Activated gamma-delta T cell treated with anti-CD3 and anti-CD28 coated beads, Interleukin-2, amount 50 U/mL, for 16 hours (primary cell): ENCODE measurements around the gene SH2D5.

Source experiments
- DNase-seq: peaks from one replicate; pipeline ENCODE4 v3.0.0-alpha.2; 2020; ENCODE audit warnings: low read depth

Gene SH2D5

DNA sequence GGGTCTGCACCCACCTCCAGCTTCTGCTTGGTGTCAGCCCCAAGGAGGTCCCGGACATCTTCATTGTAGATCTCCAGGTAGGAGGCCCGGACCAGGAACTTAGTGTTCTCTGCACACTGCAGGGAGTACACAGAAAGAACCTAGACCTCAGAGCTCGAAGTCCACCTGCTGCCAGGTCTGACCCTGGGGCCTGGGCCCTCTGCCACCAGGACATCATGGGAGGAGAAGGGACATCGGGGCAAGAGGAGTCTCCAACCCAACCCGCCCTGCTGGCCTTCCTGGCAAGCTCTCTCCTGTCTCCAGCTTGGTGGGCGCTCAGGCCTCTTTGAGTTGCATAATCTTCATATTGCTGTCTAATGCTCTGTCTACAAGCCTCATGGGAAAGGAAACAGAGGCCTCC is 19.1 kb downstream of the SH2D5 start:
- no peak for DNase-seq

DNA sequence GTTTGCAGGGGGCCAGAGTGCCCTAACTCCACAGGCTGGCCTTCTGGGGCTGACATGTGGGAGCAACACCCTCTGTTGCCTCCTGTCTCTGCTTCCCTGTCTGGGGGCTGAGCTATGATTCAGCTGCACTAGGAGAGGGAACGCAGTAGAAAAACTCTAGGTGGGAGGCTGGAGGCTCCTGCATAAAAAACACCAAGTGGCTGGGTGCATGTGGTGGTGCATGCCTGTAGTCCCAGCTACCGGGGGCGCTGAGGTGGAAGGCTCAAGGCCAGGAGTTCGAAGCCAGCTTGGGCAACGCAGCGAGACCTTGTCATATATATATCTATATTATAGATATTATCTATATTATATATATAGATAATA is 20.3 kb downstream of the SH2D5 start:
- DNase-seq = no peak

DNA sequence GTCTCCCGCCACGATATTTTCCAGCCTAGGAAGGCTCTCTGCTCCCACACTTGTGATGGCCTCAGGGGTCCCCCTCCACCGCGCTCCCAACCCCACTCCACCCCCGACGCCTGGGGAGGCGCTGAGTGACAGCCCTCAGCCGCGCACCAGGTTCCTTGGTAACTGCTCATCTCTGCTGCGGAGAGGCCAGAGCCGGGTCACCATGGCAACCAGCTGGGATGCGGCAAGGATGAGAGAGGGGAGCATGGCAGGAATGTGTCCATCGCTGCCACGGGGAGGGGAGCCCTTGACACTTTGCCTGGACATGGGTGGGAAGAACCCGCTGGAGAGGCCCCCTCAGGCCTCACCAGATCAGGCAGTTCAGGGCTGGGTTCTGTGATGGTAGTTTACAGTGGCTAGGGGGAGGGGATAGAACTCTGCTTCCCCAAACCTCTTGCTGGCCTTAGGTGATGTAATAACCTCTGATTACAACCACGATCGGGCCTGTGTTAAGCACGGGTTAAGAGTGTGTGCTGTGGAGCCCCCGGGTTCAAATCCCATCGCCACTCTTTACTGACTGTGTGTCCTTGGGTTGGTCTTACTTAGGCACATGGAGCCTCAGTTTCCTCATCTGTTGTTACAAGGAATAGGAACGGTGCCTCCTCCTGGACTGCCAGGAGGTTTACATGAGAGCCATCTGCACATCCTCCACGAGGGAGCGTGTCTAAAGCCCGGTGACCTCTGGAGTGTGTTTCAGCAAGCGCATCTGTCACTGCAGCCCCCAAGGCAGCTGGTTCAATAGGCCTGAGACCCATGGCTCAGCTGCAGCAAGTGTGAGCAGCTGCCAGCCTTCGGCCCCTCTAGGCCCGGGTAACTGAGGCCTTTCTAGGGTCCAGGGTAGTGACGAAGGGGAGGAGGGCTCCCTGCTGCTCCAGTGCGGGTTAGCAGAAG is 21.0 kb downstream of the SH2D5 start:
- DNase-seq = no peak

DNA sequence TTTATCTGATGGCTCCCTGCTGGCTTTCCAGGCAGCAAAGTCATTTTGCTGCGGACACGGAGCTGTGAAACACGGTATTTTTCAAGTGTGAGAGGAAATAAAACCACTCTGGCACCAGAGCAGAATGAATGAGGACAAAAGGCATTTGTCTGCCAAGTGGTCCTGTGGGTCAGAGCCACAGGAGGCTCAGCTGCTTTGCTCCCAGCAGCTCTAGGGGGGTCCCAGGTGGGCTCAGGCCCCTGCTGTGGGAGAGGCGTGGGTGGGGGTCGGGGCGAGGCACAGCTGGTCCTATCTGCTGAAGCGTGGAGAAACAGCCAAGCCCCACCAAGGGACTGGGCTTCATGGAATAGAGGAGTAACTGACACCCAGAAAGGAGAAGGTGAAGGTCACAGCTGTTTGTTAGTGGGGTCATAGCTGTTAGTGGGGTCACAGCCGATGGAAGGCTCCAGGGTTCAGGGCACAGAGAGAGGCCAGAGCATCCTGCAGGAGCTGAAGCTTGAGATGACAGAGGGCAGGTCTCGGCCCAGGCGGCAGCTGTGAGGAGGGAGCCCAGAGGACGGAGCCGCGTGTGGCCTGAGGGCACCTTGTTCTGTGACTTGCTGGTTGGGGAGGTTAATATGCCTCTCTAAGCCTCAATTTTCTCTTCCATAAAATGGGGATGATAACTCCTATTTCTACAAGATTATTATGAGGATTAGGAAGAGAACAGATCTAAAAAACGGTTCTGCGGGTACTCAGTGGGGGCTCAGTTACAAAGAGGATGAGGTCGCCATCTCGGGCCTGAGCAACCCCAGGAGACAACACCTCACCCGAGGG is 21.8 kb downstream of the SH2D5 start:
- DNase-seq = no peak

DNA sequence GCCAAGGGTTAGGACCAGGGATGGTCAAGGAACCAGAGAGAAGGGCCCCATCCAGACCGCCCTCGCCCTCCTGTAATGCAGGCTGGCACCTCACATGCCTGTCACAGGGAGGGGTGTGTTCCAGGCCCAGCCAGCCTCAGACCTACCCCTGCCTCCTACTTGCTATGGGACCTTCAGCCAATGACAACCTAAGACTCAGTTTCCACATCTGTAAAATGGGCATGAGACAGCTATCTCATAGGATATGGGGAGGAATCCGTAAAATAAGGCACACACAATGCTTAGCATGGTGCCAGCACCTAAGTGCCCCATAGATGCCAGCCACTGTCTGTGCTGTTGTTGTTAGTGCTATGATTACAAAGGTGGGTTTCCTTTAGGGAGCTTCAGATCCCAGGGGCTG is 22.6 kb downstream of the SH2D5 start:
- DNase-seq = no peak

DNA sequence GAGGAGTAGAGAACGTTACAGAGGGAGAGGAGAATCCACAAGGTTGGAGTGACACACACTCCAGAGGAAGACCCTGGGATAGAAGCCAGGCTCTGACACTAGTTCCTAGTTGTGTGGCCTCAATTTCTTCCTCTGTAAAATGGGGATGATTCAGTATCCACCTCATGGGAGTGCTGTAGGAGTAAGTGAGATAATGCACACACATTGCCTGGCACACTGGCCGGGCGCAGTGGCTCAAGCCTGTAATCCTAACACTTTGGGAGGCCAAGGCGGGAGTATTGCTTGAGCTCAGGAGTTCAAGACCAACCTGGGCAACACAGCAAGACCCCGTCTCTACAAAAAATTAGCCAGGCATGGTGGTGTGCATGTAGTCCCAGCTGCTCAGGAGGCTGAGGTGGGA is 23.6 kb downstream of the SH2D5 start:
- no peak for DNase-seq

DNA sequence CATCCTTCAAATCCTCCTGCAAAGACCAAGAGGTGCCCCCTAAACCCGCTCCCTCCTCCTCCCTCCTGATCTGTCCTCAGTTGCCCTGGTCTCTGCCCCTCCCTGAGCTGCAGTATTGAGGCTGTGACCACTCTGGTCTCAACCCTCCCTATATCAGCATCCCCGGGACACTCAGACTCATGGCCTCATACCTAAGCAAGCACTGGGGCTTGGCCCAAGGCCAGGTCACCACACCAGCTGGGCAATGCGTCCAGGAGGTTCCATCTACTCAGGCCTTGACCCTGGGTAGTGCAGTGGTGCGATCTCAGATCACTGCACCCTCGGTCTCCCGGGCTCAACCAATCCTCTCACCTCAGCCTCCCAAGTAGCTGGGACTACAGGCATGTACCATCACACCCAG is 24.4 kb downstream of the SH2D5 start:
- DNase-seq = no peak

DNA sequence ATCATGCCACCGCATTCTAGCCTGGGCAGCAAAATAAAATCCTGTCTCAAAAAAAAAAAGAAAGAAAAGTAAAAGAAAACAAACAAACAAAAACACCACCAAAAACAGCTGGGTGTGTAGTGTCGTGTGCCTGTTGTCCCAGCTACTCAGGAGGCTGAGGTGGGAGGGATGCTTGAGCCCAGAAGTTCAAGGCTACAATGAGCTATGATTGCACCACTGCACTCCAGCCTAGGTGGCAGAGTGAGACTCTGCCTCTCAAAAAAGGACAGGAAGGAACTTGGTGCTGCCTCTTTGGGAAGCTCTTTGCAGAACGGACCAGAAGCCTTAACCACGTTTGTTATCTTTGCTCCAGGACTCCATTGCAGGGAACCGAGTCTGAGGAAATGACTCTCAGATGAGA is 25.7 kb downstream of the SH2D5 start:
- DNase-seq = no peak

DNA sequence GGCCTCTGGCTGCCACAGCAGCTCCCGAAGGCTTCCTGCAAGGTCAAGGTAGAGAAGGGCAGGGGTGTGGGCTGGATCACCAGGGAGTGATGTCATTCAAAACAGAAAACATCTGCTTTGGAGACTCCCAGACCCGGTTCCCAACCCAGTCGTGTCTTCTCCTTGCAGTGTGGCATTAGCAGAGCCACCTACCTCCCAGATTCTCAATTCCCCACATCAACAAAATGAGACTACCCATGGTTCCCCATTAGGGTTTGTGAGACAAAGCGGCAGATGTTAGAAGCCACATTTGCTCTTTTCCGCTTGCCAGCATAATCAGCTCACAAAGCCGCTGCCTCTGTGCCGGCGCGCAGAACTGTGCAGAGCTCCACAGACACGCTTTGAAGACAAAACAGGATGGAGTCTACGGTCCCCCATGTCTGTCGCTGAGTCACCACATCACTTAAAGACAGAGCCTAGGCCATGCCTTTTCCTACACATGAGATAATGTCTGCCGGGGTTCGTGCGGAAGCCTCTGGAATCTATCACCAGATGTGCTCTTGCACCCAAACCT is 27.2 kb downstream of the SH2D5 start:
- DNase-seq = no peak

DNA sequence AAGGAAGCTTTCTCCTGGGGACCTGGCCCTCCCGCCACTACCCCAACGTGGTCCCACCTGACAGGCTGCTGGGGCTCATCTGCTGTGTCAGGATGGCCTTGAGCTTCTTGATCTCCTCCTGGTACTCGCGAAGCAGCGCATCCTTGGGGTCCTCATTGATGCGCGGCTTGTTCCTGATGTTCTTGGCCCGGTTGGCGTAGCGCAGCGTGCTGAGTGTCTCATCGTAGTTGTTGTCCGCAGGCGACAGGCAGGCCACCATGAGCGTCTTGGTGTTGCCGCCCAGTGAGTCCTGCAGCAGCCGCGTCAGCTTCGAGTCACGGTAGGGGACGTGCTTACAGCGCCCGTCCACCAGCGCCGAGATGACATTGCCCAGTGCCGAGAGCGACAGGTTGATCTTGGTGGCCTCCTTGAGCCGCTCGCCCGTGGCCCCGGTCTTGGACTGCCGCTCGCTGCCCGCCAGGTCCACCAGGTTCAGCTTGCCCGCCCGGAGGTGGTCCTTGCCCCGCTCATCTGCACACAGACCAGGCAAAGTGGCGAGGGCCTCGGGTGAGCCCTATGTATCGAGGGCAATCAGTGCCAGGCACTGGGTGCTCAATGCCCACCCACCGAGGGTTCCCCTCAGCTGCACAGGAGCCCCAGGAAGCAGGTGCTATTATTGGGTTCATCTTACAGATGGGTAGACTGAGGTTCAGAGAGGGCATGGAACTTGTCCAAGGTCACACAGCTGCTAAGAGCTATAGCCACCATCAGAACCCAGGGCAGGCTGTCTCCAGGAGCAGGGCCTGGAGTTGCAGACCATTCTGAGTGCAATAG is 27.9 kb downstream of the SH2D5 start:
- no peak for DNase-seq

DNA sequence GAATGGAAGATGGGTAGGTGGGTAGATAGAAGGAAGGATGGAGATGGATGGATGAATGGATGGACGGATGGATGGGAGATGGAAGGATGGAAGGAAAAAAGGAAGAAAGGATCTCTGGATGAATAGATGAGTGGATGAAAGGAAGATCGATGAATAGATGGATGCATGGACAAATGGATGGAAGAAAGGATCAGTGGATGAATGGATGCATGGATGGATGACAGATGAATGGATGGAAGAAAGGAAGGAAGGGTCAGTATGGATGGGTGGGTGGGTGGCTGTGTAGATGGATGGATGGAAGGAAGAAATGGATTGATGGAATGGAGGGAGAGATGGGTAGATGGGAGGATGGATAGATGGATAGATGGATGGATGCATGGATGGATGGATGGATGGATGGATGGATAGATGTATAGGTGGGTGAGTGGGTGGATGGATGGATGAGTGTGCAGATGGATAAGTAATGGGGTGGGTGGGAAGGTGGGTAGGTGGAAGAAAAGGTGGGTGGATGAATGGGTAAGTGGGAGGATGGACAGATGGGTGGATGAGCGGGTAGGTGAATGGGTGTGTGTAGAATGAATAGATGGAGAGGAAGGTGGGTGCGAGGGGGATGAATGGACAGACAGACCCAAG is 29.3 kb downstream of the SH2D5 start:
- DNase-seq = no peak

DNA sequence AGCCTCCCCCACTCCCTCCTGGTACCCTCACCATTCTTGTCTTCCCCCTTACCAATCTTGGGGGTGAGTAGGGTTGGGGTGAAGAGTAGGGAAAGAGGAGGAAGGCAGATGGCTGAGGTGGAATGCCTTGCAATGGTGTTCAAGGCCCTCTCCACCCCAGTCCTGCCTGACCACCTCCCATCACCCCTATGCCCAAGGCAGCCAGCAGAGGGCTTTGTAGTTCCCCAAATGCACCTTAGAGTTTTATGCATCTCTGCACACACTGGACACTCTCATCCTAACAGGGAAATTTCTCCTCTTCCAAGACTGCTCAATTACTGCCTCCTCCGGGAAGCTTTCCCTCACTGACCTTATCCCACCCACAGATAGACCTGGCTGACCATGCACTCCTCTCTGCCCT is 30.1 kb downstream of the SH2D5 start:
- no peak for DNase-seq

DNA sequence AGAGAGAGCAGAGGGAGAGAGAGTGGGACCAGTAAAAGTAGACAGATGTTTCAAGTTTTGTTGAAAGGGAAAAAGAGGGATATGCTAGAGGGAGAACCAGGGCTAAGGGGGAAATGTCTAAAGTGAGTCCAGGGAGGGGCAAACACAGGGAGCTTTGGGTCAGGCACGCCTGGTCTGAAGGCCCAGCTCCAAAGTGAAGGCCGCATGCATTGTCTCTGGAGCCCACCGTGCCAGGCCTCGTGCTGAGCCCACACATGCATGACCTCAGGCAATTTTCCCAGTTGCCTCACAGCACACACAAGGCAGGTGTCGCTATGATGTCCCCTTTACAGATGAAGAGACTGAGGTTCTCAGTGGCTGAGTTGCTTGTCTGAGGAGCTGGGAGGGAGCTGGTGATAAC is 30.7 kb downstream of the SH2D5 start:
- no peak for DNase-seq

DNA sequence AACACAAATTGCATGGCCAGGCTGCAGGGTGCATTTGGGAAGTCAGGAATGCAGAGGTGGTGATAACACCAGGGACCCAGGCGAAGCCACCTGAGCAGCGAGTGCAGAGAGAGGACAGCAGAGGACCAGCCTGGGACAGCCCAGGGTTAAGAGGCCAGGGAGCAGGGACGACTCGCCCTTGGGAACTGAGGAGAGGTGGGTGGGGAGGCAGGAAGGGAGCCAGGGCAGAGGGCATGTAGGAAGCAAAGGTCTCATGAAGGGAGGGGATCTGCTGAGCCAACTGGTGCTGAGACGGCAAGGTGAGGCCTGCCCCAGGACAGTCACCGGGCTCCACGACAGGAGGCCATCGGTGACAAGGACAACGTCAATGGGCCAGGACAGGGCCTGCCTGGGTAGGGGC is 31.1 kb downstream of the SH2D5 start:
- DNase-seq = no peak

DNA sequence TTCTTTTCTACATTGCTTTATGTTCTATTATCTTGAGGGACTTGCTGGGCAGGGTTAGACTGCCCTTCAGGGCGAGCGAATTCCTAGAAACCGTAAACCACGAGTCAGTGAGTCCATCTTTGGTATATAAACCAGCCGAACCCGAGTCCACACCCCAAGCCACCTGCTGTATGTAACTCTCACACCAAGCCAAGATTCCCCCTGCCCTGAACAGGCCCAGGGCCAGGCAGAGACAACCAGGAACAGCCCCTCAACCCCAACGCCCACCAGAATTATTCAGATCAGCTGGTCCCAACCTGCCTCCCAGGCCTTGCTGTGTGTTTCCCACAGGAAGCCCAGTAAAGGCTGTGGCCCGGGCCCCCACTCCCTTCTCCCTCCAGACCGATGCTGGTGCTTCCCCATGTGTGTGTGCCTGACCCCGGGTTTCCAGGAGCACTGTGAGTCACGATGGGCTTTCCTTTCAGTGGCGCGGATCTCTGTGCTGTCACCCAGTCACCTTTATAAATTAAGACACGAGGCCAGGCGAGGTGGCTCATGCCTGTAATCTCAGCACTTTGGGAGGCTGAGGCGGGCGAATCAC is 31.8 kb downstream of the SH2D5 start:
- DNase-seq = no peak

DNA sequence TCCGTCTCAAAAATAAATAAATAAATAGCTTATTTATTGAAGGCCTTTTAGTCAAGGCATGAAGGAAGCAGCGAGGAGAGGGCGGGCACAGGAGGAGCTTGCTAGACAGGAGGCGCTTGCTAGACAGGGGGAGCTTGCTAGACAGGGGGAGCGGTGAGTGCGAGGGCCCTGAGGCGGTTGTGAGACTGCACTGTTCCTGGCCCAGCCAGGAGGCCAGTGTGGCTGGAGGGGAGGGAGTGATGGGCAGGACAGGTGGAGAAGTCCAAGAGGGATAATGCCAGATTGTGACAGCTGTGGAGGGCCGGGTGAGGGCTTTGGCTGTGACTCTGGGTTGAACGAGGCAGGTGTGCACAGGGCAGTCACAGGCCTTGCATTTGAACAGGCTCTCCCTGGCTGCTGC is 32.9 kb downstream of the SH2D5 start:
- DNase-seq = no peak

DNA sequence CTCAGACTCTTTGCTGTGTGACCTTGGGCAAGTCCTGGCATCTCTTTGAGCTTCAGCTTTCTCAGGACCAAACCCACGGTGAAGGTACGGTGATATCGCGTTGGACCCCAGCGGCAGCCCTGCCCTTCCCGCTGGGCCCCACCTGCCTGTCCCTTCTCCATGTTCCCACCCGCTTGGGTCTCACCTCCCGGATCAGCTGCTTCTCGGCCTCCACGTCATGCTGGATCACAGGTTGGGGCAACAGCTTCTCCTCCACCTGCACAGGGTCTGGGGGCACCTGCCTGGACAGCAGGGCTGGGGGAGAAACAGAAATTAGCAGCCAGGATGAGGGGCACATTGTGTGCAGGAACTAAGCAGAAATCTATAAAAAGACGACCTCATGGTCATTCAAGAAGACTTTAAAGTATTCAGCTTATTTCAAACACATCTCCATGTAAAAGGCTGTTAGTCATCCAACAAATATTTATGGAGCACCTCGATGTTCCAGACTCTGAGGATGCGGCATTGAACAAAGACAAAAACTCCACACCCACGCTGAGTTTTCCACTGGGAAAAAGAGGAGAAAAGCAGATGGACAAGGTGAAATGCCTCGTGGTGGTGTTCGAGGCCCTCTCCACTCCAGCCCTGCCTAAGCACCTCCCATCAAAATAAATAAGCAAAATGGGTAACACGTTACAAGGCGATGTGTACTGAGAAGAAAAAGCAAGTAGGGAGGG is 34.1 kb downstream of the SH2D5 start:
- DNase-seq = no peak

DNA sequence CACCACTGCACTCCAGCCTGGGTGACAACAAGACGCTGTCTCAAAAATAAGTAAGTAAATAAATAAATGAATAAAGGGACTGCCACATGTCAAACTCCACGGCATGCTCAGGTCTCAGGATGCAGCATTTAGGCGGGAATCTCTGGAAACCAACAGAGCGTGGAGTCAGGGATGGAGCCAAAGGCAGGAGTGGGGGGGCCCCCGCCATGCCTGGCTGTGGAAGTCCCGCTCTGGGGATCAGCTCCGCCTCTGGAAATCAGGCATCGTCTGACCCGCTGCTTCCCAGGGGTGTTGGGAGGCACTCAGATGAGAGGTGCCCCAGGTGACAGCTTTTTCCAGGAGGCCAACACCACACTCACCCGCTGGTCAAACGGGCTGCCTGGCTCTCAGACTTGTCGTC is 34.9 kb downstream of the SH2D5 start:
- DNase-seq = no peak

DNA sequence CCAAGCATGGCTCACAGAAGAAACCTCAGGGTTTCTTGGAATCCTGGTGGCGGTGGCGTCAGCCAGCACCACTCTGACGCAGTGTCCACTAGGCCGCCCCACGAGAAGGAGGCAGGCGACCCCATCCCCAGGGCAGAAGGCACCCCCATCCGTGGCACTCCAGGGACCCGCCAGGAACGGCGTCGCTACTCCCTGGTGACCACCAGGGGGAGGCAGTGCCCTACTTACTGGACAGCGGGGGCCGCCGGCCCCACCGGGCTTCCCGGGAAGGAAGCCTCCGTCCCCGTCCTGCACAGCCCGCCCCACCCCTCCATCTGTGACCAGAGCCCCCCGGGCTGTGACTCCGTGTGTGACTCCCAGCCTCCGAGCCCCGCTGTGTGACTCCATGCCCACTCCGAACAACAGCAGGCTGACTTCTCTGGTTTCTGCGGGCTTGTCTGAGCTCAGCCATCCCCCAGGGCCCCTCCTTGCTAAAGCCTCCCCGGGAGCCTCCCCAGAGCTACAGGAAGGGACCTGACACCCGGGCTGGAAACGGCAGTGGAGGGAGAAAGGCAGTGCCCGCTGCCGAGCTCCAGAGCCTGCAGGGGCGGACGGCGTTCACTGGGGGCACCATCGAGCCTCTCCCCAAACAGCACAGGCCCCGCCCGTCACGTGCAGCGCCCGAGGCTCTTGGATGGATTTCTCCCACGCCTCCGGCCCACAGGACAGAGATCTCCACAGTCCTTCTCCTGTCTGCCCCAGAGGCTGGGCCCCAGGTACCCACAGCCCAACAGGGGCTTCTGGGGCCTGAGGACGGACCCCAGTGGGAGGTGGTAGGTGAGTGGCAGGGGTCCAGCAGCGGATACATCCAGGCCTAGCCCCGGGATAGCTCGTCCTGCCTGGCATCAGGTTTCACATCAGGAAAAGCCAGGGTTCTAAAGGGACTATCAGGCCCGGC is 35.8 kb downstream of the SH2D5 start:
- DNase-seq = peak; percentile 49

DNA sequence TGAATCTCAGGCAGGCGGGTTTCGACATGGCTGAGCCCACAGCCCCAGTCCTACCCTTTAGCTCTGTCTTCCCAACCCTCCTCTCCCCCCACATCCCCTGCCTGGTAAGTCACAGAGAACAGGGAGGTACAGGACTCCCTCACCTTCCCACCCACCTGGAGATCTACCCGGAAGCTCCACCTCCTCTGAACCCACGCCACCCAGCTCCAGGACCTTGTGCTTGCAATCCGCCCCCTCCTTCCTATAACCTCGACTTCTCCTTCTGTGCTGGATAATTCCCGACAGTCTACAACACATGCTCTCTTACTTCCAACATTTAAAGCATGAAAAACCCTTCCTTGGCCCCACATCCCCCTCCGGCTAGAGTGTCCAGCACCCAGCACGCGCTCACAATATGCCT is 37.0 kb downstream of the SH2D5 start:
- no peak for DNase-seq
